Measurements from ENCODE around the gene CARMIL1. TPM values are rescaled to one million over a fixed set of nuclear protein-coding genes. Genes with fewer than 3 reads are reported as not detected.

CARMIL1 gene
- total RNA-seq, 1 donor from 2014 or later, result 37.6 TPM

GRCh38 chr6:25601800-25602673 lies 322.9 kb downstream of the CARMIL1 start:
- Histone ChIP-seq H3K27me3 (no peaks in the 10 kb centered on the region), H3K9me3 (no peaks in the 10 kb centered on the region), H3K4me3 (no peak overlapping the region), H3K36me3 (peaks cover 19% of the 10 kb centered on the region), H3K27ac (no peak overlapping the region), H3K4me1 (no peaks in the 10 kb centered on the region)
- DNase-seq (no peak), ATAC-seq (no peak)
- TF ChIP-seq CTCF (IDR thresholded peaks at IDR 0.05), result peak; percentile 61
- intact Hi-C loops (cut with DNase I), result no loop called here

- Histone ChIP-seq H3K9me3 (no peaks in the 10 kb centered on the region), H3K27me3 (no peaks in the 10 kb centered on the region), H3K27ac (no peak overlapping the region), H3K4me3 (no peak overlapping the region), H3K4me1 (no peaks in the 10 kb centered on the region), H3K36me3 (peaks cover 25% of the 10 kb centered on the region)
- TF ChIP-seq CTCF (IDR thresholded peaks at IDR 0.05), result peak; percentile 9
- intact Hi-C loops (cut with DNase I), result no loop called here
- no peak for ATAC-seq
- DNase-seq, result no peak
These were observed 323.5 kb downstream of the CARMIL1 start for GRCh38 chr6:25602674-25602982.

- DNase-seq, result no peak
- no peak for TF ChIP-seq CTCF (IDR thresholded peaks at IDR 0.05)
- no peak overlapping the region for H3K27ac ChIP-seq
- intact Hi-C loops (cut with DNase I), result no loop called here
- peaks cover 28% of the 10 kb centered on the region for H3K36me3 ChIP-seq
- H3K27me3 ChIP-seq, result no peaks in the 10 kb centered on the region
- H3K4me3 ChIP-seq, result no peak overlapping the region
- ATAC-seq, result no peak
- no peaks in the 10 kb centered on the region for H3K9me3 ChIP-seq
- H3K4me1 ChIP-seq, result no peaks in the 10 kb centered on the region
These were observed 324.1 kb downstream of the CARMIL1 start for GRCh38 chr6:25603251-25603650.

GRCh38 chr6:25606151-25606550 lies 327.0 kb downstream of the CARMIL1 start:
- Histone ChIP-seq H3K9me3 (no peaks in the 10 kb centered on the region), H3K36me3 (peaks cover 31% of the 10 kb centered on the region), H3K4me1 (no peaks in the 10 kb centered on the region), H3K4me3 (no peak overlapping the region), H3K27ac (no peak overlapping the region), H3K27me3 (no peaks in the 10 kb centered on the region)
- intact Hi-C loops (cut with DNase I), result no loop called here
- DNase-seq, result no peak
- ATAC-seq, result no peak
- no peak for TF ChIP-seq CTCF (IDR thresholded peaks at IDR 0.05)

GRCh38 chr6:25608558-25609174 lies 329.5 kb downstream of the CARMIL1 start:
- H3K36me3 ChIP-seq, result peaks cover 41% of the 10 kb centered on the region
- no peaks in the 10 kb centered on the region for H3K27me3 ChIP-seq
- H3K4me3 ChIP-seq, result no peak overlapping the region
- no peaks in the 10 kb centered on the region for H3K4me1 ChIP-seq
- intact Hi-C loops (cut with DNase I), result no loop called here
- no peak for DNase-seq
- H3K27ac ChIP-seq, result no peak overlapping the region
- ATAC-seq, result no peak
- no peaks in the 10 kb centered on the region for H3K9me3 ChIP-seq
- TF ChIP-seq CTCF (IDR thresholded peaks at IDR 0.05), result no peak

All from upper lobe of right lung (tissue), 1 donor.